CD4-positive, alpha-beta T cell (primary cell): ENCODE measurements around the gene GPR162. TPM values are rescaled to one million over a fixed set of nuclear protein-coding genes. Genes with fewer than 3 reads are reported as not detected.
A peak's percentile ranks its signal among the peaks of the same experiment; 100 is the strongest.

ENCODE experiments used
- ATAC-seq: fragments of 200-7000 bp; cut with Tn5 transposase; one replicate; pipeline ENCODE4 v1.10.0; 2022; ENCODE audit warnings: mild to moderate bottlenecking; ENCODE audit not compliant: poor library complexity
- CTCF ChIA-PET: fragments of 350-600 bp; sonication (Branson Sonifier 250); formaldehyde crosslinking; loops from one replicate; lab custom pipeline; 2021; ENCODE audit warnings: antibody characterized with exemption, inconsistent platforms; lab: Charles Lee
- POLR2A ChIA-PET: fragments of 350-600 bp; sonication (Branson Sonifier 250); formaldehyde crosslinking; loops from one replicate; lab custom pipeline; 2021; ENCODE audit warnings: antibody characterized with exemption, inconsistent platforms; lab: Charles Lee
- DNase-seq, 14 experiments: peaks; one replicate each; pipeline ENCODE4 v3.0.0-alpha.2; 2013 to 2020; ENCODE audit warnings: mixed read lengths in 2 of 14
- H3K27ac ChIP-seq, 2 donors: one replicate each; pipeline versions ENCODE4 v1.5.1 to v1.7.0; 2013; ENCODE audit warnings: low read length in 2 of 2, low read depth in 1 of 2, mild to moderate bottlenecking in 1 of 2
- H3K27me3 ChIP-seq, 2 experiments: 1 replicate in 1 of 2; 2 replicates in 1 of 2; pipeline versions ENCODE4 v1.6.1 to v1.7.0; 2013; ENCODE audit warnings: low read length in 2 of 2, control low read depth in 1 of 2, mild to moderate bottlenecking in 1 of 2, moderate library complexity in 1 of 2; ENCODE audit not compliant: insufficient read depth in 2 of 2, control insufficient read depth in 1 of 2
- H3K36me3 ChIP-seq: one replicate; pipeline ENCODE4 v1.6.1; 2013; ENCODE audit warnings: low read length, control low read depth; ENCODE audit not compliant: insufficient read depth
- H3K4me1 ChIP-seq: one replicate; pipeline ENCODE4 v1.6.1; 2013; ENCODE audit warnings: low read length, control low read depth; ENCODE audit not compliant: insufficient read depth
- H3K4me3 ChIP-seq: one replicate; pipeline ENCODE4 v1.5.1; 2013; ENCODE audit warnings: mild to moderate bottlenecking, low read length, moderate library complexity
- H3K9me3 ChIP-seq, 2 experiments: 1 replicate in 1 of 2; 2 replicates in 1 of 2; pipeline versions ENCODE4 v1.6.1 to v1.7.0; 2013; ENCODE audit warnings: low read length in 2 of 2, mild to moderate bottlenecking in 2 of 2, control low read depth in 1 of 2, moderate library complexity in 1 of 2; ENCODE audit not compliant: control insufficient read depth in 1 of 2, insufficient read depth in 1 of 2
- H3K27ac Mint-ChIP-seq: one replicate; pipeline ENCODE4 v1.8.0; 2020; ENCODE audit warnings: mixed read lengths
- H3K27me3 Mint-ChIP-seq: one replicate; pipeline ENCODE4 v1.8.0; 2021; ENCODE audit warnings: mixed read lengths
- H3K36me3 Mint-ChIP-seq: one replicate; pipeline ENCODE4 v1.8.0; 2021; ENCODE audit warnings: low read depth, mixed read lengths
- H3K4me1 Mint-ChIP-seq: one replicate; pipeline ENCODE4 v1.8.0; 2021; ENCODE audit warnings: low read depth, mixed read lengths
- H3K4me3 Mint-ChIP-seq: one replicate; pipeline ENCODE4 v1.8.0; 2020; ENCODE audit warnings: mild to moderate bottlenecking, mixed read lengths
- H3K9me3 Mint-ChIP-seq: one replicate; pipeline ENCODE4 v1.8.0; 2020; ENCODE audit warnings: mixed read lengths
- CTCF ChIP-seq: fragments of 200-600 bp; IDR thresholded peaks from one replicate; pipeline ENCODE4 v1.8.0; 2022; ENCODE audit warnings: antibody characterized with exemption, mild to moderate bottlenecking
- intact Hi-C, 2 experiments: fragments of 100-400 bp; cut with DNase I in 1 of 2; cut with micrococcal nuclease in 1 of 2; formaldehyde crosslinking; loops; one replicate each; pipeline versions ENCODE4 v1.15.1 to v1.9.0; 2023 to 2025; cut with DNase I, micrococcal nuclease
- total RNA-seq, 174 experiments: library from RNA in 2 of 174; stranded (reverse) in 2 of 174; gene quantifications; one replicate each; pipeline ENCODE4 v1.2.3 and lab custom pipeline; 2021 to 2026

GPR162 gene
- total RNA-seq, 2 experiments from 2014 or later = not detected

GRCh38 chr12:6850796-6851152 is 29.2 kb downstream of the GPR162 start:
- no peak for ATAC-seq
- H3K4me3 Mint-ChIP-seq = peak overlapping the region; percentile 91

GRCh38 chr12:6851153-6851920 is 29.7 kb downstream of the GPR162 start, which contains the start of gene CDCA3:
TSS of gene CDCA3 (minus strand) at chr12:6851286. CDS start at chr12:6850952, 334 bp downstream.
- POLR2A ChIA-PET = interaction anchor here (0.6 to 6.6 kb wide), 34 partner anchors 9 to 381 kb away, joined by 3 to 106 read pairs (median 4); partner anchors contain the start of genes C12orf57, CD4, COPS7A and ENO2
- Mint-ChIP-seq H3K4me3 (peak within 1 kb of the TSS; percentile 91), H3K27ac (peak within 1 kb of the TSS; percentile 87), H3K4me1 (peaks cover 29% of the 10 kb centered on the region), H3K27me3 (no peaks in the 10 kb centered on the region), H3K9me3 (no peaks in the 10 kb centered on the region), H3K36me3 (peaks cover 29% of the 10 kb centered on the region)
- CTCF ChIA-PET = interaction anchor here (1.0 to 5.1 kb wide), 10 partner anchors 16 to 167 kb away, joined by 3 to 46 read pairs (median 8); partner anchors contain the start of genes C12orf57, COPS7A, MLF2 and RNU7-1
- Histone ChIP-seq H3K4me1 (peaks cover 42% of the 10 kb centered on the region), H3K9me3 (no peaks in the 10 kb centered on the region), H3K36me3 (peaks cover 18% of the 10 kb centered on the region), H3K27ac (peak within 1 kb of the TSS; percentile 89 to 95), H3K4me3 (peak within 1 kb of the TSS; percentile 73), H3K27me3 (no peaks in the 10 kb centered on the region)
- no peak for TF ChIP-seq CTCF
- intact Hi-C loops = loop anchor here (2.0 to 5.0 kb wide), 6 partner anchors 41 to 189 kb away; partner anchors contain the start of genes EMG1 (in 2 of the 2), PHB2 (in 2 of the 2), CD4 (in 1 of the 2) and ING4 (in 1 of the 2)
- ATAC-seq = peak; percentile 42
- peak; percentile 82 to 98 (median 89) for DNase-seq

More at GRCh38 chr12:6850796-6851152, 29.2 kb downstream of the GPR162 start:
- Mint-ChIP-seq H3K36me3 (peaks cover 23% of the 10 kb centered on the region), H3K4me1 (peaks cover 27% of the 10 kb centered on the region), H3K27me3 (no peaks in the 10 kb centered on the region), H3K9me3 (no peaks in the 10 kb centered on the region), H3K27ac (peak overlapping the region; percentile 87)
- CTCF ChIA-PET = interaction anchor here (1.8 to 5.1 kb wide), 6 partner anchors 15 to 97 kb away, joined by 4 to 46 read pairs (median 22); partner anchors contain the start of genes C12orf57, MLF2, RNU7-1 and SPSB2
- Histone ChIP-seq H3K36me3 (peaks cover 12% of the 10 kb centered on the region), H3K27me3 (no peaks in the 10 kb centered on the region), H3K4me3 (peak overlapping the region; percentile 73), H3K4me1 (peaks cover 42% of the 10 kb centered on the region), H3K27ac (no peak overlapping the region), H3K9me3 (no peaks in the 10 kb centered on the region)
- DNase-seq = peak in 1 of 14 experiments; percentile 57
- intact Hi-C loops = loop anchor here (2.0 to 5.0 kb wide), 6 partner anchors 42 to 188 kb away; partner anchors contain the start of genes EMG1 (in 2 of the 2), PHB2 (in 2 of the 2), CD4 (in 1 of the 2) and ING4 (in 1 of the 2)
- POLR2A ChIA-PET = interaction anchor here (1.1 to 6.6 kb wide), 17 partner anchors 10 to 237 kb away, joined by 3 to 106 read pairs (median 26); partner anchors contain the start of genes C12orf57, CD4, COPS7A and ENO2
- TF ChIP-seq CTCF = no peak
